ENCODE measurements around the gene MC4R.
"Not testable (repeated sequence)": the region's sequence is repeated elsewhere in the genome, so short reads cannot be mapped to it uniquely, and the experiment has no call there.

MC4R gene

GRCh38 chr18:60372596-60372995, at the start of gene MC4R:
Gene MC4R (minus strand): TSS chr18:60372775. CDS start chr18:60372349, 426 bp downstream.
- ATAC-seq: no peak

GRCh38 chr18:60422306-60422705, 49.7 kb upstream of the MC4R start:
- not testable (repeated sequence) for H3K4me3 Mint-ChIP-seq, H3K27ac Mint-ChIP-seq, H3K4me1 Mint-ChIP-seq, H3K27me3 Mint-ChIP-seq, DNase-seq, ATAC-seq, H3K9me3 Mint-ChIP-seq

More at GRCh38 chr18:60372596-60372995, at the start of gene MC4R:
- Mint-ChIP-seq H3K4me1 (peaks cover 5% of the 10 kb centered on the region), H3K9me3 (no peaks in the 10 kb centered on the region), H3K4me3 (no peak within 1 kb of the TSS), H3K27ac (no peak within 1 kb of the TSS), H3K27me3 (no peaks in the 10 kb centered on the region)
- no peak for DNase-seq

GRCh38 chr18:60421356-60422118, 49.0 kb upstream of the MC4R start:
- Mint-ChIP-seq H3K27me3 (no peaks in the 10 kb centered on the region), H3K4me3 (no peak overlapping the region), H3K4me1 (no peaks in the 10 kb centered on the region), H3K27ac (no peak overlapping the region), H3K9me3 (peaks cover 0 to 5% of the 10 kb centered on the region in 2 donors)
- no peak for DNase-seq
- no peak for ATAC-seq

GRCh38 chr18:60417946-60418345, 45.4 kb upstream of the MC4R start:
- no peaks in the 10 kb centered on the region for H3K27me3 Mint-ChIP-seq
- no peak overlapping the region for H3K27ac Mint-ChIP-seq
- H3K9me3 Mint-ChIP-seq: peaks cover 0 to 5% of the 10 kb centered on the region in 2 donors
- no peaks in the 10 kb centered on the region for H3K4me1 Mint-ChIP-seq
- DNase-seq: no peak
- no peak overlapping the region for H3K4me3 Mint-ChIP-seq
- no peak for ATAC-seq

- ATAC-seq: no peak
- no peak for DNase-seq
- H3K27me3 Mint-ChIP-seq: no peaks in the 10 kb centered on the region
- no peak overlapping the region for H3K4me3 Mint-ChIP-seq
- H3K27ac Mint-ChIP-seq: no peak overlapping the region
- no peaks in the 10 kb centered on the region for H3K4me1 Mint-ChIP-seq
- H3K9me3 Mint-ChIP-seq: no peaks in the 10 kb centered on the region
Observed at GRCh38 chr18:60413944-60414547, 41.5 kb upstream of the MC4R start.

- ATAC-seq (no peak), DNase-seq (no peak)
- H3K4me3 Mint-ChIP-seq: no peak overlapping the region
- H3K27me3 Mint-ChIP-seq: no peaks in the 10 kb centered on the region
- H3K9me3 Mint-ChIP-seq: no peaks in the 10 kb centered on the region
- no peaks in the 10 kb centered on the region for H3K4me1 Mint-ChIP-seq
- no peak overlapping the region for H3K27ac Mint-ChIP-seq
Observed at GRCh38 chr18:60411715-60412114, 39.1 kb upstream of the MC4R start.

- ATAC-seq: no peak
- Mint-ChIP-seq H3K9me3 (peaks cover 6 to 7% of the 10 kb centered on the region in 2 donors), H3K27ac (no peak overlapping the region), H3K4me1 (no peaks in the 10 kb centered on the region), H3K27me3 (no peaks in the 10 kb centered on the region), H3K4me3 (no peak overlapping the region)
- DNase-seq: no peak
Observed at GRCh38 chr18:60406721-60407120, 34.1 kb upstream of the MC4R start.

GRCh38 chr18:60404486-60405085, 32.0 kb upstream of the MC4R start:
- no peak for DNase-seq
- Mint-ChIP-seq H3K4me1 (no peaks in the 10 kb centered on the region), H3K4me3 (no peak overlapping the region), H3K27me3 (no peaks in the 10 kb centered on the region), H3K9me3 (peaks cover 6 to 13% of the 10 kb centered on the region in 2 donors), H3K27ac (no peak overlapping the region)
- ATAC-seq: no peak

GRCh38 chr18:60401346-60401745, 28.8 kb upstream of the MC4R start:
- DNase-seq (no peak), ATAC-seq (no peak)
- H3K27me3 Mint-ChIP-seq: no peaks in the 10 kb centered on the region
- no peak overlapping the region for H3K4me3 Mint-ChIP-seq
- H3K4me1 Mint-ChIP-seq: no peaks in the 10 kb centered on the region
- H3K27ac Mint-ChIP-seq: no peak overlapping the region
- H3K9me3 Mint-ChIP-seq: peaks cover 6 to 13% of the 10 kb centered on the region in 2 donors

- H3K9me3 Mint-ChIP-seq: peaks cover 0 to 5% of the 10 kb centered on the region in 2 donors
- ATAC-seq: no peak
Observed at GRCh38 chr18:60391571-60392226, 19.1 kb upstream of the MC4R start.

GRCh38 chr18:60389314-60389713, 16.7 kb upstream of the MC4R start:
- DNase-seq (no peak), ATAC-seq (no peak)
- Mint-ChIP-seq H3K9me3 (peaks cover 0 to 5% of the 10 kb centered on the region in 2 donors), H3K27ac (no peak overlapping the region), H3K27me3 (no peaks in the 10 kb centered on the region), H3K4me1 (no peaks in the 10 kb centered on the region), H3K4me3 (no peak overlapping the region)

More at GRCh38 chr18:60391571-60392226, 19.1 kb upstream of the MC4R start:
- H3K27ac Mint-ChIP-seq: no peak overlapping the region
- H3K4me3 Mint-ChIP-seq: no peak overlapping the region
- H3K4me1 Mint-ChIP-seq: no peaks in the 10 kb centered on the region
- no peak for DNase-seq
- H3K27me3 Mint-ChIP-seq: no peaks in the 10 kb centered on the region

GRCh38 chr18:60385693-60386092, 13.1 kb upstream of the MC4R start:
- Mint-ChIP-seq H3K27ac (no peak overlapping the region), H3K4me1 (no peaks in the 10 kb centered on the region), H3K27me3 (no peaks in the 10 kb centered on the region), H3K4me3 (no peak overlapping the region), H3K9me3 (no peaks in the 10 kb centered on the region)
- DNase-seq (no peak), ATAC-seq (no peak)

GRCh38 chr18:60383893-60384292, 11.3 kb upstream of the MC4R start:
- Mint-ChIP-seq H3K4me1 (no peaks in the 10 kb centered on the region), H3K27me3 (no peaks in the 10 kb centered on the region), H3K4me3 (no peak overlapping the region), H3K9me3 (no peaks in the 10 kb centered on the region), H3K27ac (no peak overlapping the region)
- DNase-seq (no peak), ATAC-seq (no peak)

- Mint-ChIP-seq H3K4me3 (no peak overlapping the region), H3K27ac (no peak overlapping the region), H3K4me1 (no peaks in the 10 kb centered on the region), H3K9me3 (no peaks in the 10 kb centered on the region), H3K27me3 (no peaks in the 10 kb centered on the region)
- ATAC-seq (no peak), DNase-seq (no peak)
Observed at GRCh38 chr18:60377778-60378469, 5.3 kb upstream of the MC4R start.

- no peak overlapping the region for H3K27ac Mint-ChIP-seq
- no peak overlapping the region for H3K4me3 Mint-ChIP-seq
- H3K4me1 Mint-ChIP-seq: peaks cover 5% of the 10 kb centered on the region
- DNase-seq (no peak), ATAC-seq (no peak)
- no peaks in the 10 kb centered on the region for H3K27me3 Mint-ChIP-seq
- H3K9me3 Mint-ChIP-seq: no peaks in the 10 kb centered on the region
Observed at GRCh38 chr18:60372132-60372531, 443 bp downstream of the MC4R start.
